ENCODE results near the gene TEKT3. TPM values are rescaled to one million over a fixed set of nuclear protein-coding genes. Genes with fewer than 3 reads are reported as not detected.

Gene TEKT3
- total and polyA plus RNA-seq, 9 of the 15 experiments (the other 6 are each of a cell fraction or from before 2014, with no cell fraction given), result not detected

- TF ChIP-seq CREB1 (IDR thresholded peaks at IDR 0.05), result no peak
- TF ChIP-seq CREB1 (CRISPR knock-in tag; IDR thresholded peaks at IDR 0.05), result no peak
- TF ChIP-seq HMG20B (CRISPR knock-in tag; IDR thresholded peaks at IDR 0.05), result no peak
- no peak for TF ChIP-seq OTX1 (CRISPR knock-in tag; IDR thresholded peaks at IDR 0.05)
- TF ChIP-seq ZNF561 (CRISPR knock-in tag; conservative IDR thresholded peaks at IDR 0.05), result no peak
- TF ChIP-seq ZNF696 (CRISPR knock-in tag; conservative IDR thresholded peaks at IDR 0.05), result no peak
- TF ChIP-seq HOXB6 (CRISPR knock-in tag; IDR thresholded peaks at IDR 0.05; ENCODE audit: borderline replicate concordance), result no peak
- TF ChIP-seq, protein P1, sequence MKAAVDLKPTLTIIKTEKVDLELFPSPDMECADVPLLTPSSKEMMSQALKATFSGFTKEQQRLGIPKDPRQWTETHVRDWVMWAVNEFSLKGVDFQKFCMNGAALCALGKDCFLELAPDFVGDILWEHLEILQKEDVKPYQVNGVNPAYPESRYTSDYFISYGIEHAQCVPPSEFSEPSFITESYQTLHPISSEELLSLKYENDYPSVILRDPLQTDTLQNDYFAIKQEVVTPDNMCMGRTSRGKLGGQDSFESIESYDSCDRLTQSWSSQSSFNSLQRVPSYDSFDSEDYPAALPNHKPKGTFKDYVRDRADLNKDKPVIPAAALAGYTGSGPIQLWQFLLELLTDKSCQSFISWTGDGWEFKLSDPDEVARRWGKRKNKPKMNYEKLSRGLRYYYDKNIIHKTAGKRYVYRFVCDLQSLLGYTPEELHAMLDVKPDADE (conservative IDR thresholded peaks at IDR 0.05; ENCODE audit: control insufficient read depth, low read depth, low read length), result no peak
- no peak for TF ChIP-seq CBFB (CRISPR knock-in tag; IDR thresholded peaks at IDR 0.05)
- TF ChIP-seq TAF15 (IDR thresholded peaks at IDR 0.05; ENCODE audit: low read depth, low read length), result no peak
- TF ChIP-seq, protein P2, sequence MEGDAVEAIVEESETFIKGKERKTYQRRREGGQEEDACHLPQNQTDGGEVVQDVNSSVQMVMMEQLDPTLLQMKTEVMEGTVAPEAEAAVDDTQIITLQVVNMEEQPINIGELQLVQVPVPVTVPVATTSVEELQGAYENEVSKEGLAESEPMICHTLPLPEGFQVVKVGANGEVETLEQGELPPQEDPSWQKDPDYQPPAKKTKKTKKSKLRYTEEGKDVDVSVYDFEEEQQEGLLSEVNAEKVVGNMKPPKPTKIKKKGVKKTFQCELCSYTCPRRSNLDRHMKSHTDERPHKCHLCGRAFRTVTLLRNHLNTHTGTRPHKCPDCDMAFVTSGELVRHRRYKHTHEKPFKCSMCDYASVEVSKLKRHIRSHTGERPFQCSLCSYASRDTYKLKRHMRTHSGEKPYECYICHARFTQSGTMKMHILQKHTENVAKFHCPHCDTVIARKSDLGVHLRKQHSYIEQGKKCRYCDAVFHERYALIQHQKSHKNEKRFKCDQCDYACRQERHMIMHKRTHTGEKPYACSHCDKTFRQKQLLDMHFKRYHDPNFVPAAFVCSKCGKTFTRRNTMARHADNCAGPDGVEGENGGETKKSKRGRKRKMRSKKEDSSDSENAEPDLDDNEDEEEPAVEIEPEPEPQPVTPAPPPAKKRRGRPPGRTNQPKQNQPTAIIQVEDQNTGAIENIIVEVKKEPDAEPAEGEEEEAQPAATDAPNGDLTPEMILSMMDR (IDR thresholded peaks at IDR 0.05 in 2 of 3, conservative IDR thresholded peaks at IDR 0.05 in 1 of 3; ENCODE audit: insufficient read depth in 2 of 3, low read depth in 1 of 3, low read length in 3 of 3), result peak; percentile 52 to 77 (median 70); a peak in 5 of 6 replicates
- peak; percentile 82 for TF ChIP-seq NFIC (IDR thresholded peaks at IDR 0.05)
- no peak for TF ChIP-seq THAP7 (CRISPR knock-in tag; IDR thresholded peaks at IDR 0.05)
- TF ChIP-seq L3MBTL2 (IDR thresholded peaks at IDR 0.05), result peak; percentile 81
- TF ChIP-seq, protein P3, sequence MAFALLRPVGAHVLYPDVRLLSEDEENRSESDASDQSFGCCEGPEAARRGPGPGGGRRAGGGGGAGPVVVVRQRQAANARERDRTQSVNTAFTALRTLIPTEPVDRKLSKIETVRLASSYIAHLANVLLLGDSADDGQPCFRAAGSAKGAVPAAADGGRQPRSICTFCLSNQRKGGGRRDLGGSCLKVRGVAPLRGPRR (CRISPR knock-in tag; IDR thresholded peaks at IDR 0.05), result no peak
- no peak for TF ChIP-seq ZNF133 (CRISPR knock-in tag; IDR thresholded peaks at IDR 0.05)
- no peak for TF ChIP-seq RNF219 (CRISPR knock-in tag; IDR thresholded peaks at IDR 0.05)
- no peak for TF ChIP-seq GABPB1 (CRISPR knock-in tag; IDR thresholded peaks at IDR 0.05)
- TF ChIP-seq RBM14 (IDR thresholded peaks at IDR 0.05; ENCODE audit: borderline replicate concordance, insufficient read depth, low read depth, low read length), result no peak
- TF ChIP-seq CTBP1 (IDR thresholded peaks at IDR 0.05; ENCODE audit: borderline replicate concordance), result peak; percentile 89
- 0 out of 2 replicates have a peak, but pooled peaks have one; percentile 36 for TF ChIP-seq MYC (IDR thresholded peaks at IDR 0.05; ENCODE audit: low read depth, low read length)
- no peak for TF ChIP-seq MYC (CRISPR knock-in tag; IDR thresholded peaks at IDR 0.05; ENCODE audit: borderline replicate concordance, low read depth)
- no peak for TF ChIP-seq DPF2 (IDR thresholded peaks at IDR 0.05)
Measured at GRCh38 chr17:15260376-15261257, 80.8 kb downstream of the TEKT3 start (continued).

Data from K562 (cell line).